T follicular helper cell (primary cell): ENCODE data around the gene LIN7B.

Experiments
- DNase-seq: peaks from one replicate; pipeline ENCODE4 v3.0.0-alpha.2; 2020; ENCODE audit warnings: low read depth

The LIN7B gene

GRCh38 chr19:49094505-49095482 is 19.4 kb upstream of the LIN7B start:
- no peak for DNase-seq

- peak; percentile 65 for DNase-seq
These were observed 16.5 kb upstream of the LIN7B start for GRCh38 chr19:49097453-49098288.

- no peak for DNase-seq
These were observed 15.4 kb upstream of the LIN7B start for GRCh38 chr19:49098795-49099194.

- no peak for DNase-seq
These were observed 13.0 kb upstream of the LIN7B start for GRCh38 chr19:49101160-49101559.

GRCh38 chr19:49102303-49102702 is 11.9 kb upstream of the LIN7B start:
- no peak for DNase-seq

- no peak for DNase-seq
These were observed 10.7 kb upstream of the LIN7B start for GRCh38 chr19:49103331-49104085.

- no peak for DNase-seq
These were observed 9.8 kb upstream of the LIN7B start for GRCh38 chr19:49104229-49104864.

GRCh38 chr19:49106648-49107135 is 7.5 kb upstream of the LIN7B start:
- DNase-seq, result peak; percentile 47

- DNase-seq, result no peak
These were observed 6.3 kb upstream of the LIN7B start for GRCh38 chr19:49107625-49108459.

- no peak for DNase-seq
These were observed 5.1 kb upstream of the LIN7B start for GRCh38 chr19:49109051-49109450.

- DNase-seq, result no peak
These were observed 4.5 kb upstream of the LIN7B start for GRCh38 chr19:49109569-49110233.

GRCh38 chr19:49110567-49110966 is 3.6 kb upstream of the LIN7B start:
- DNase-seq, result no peak

GRCh38 chr19:49111218-49111998 is 2.8 kb upstream of the LIN7B start:
- no peak for DNase-seq

- DNase-seq, result peak; percentile 24
These were observed 627 bp downstream of the LIN7B start for GRCh38 chr19:49114630-49115363.

- DNase-seq, result no peak
These were observed 2.4 kb downstream of the LIN7B start for GRCh38 chr19:49116544-49116943.

- DNase-seq, result no peak
These were observed 3.8 kb downstream of the LIN7B start for GRCh38 chr19:49117677-49118564.
